LoVo (cell line): ENCODE measurements around the gene VAV2.

Experiments used
- DNase-seq: peaks from one replicate; pipeline ENCODE4 v3.0.0-alpha.2; 2016; ENCODE audit warnings: low spot score

The VAV2 gene

DNA sequence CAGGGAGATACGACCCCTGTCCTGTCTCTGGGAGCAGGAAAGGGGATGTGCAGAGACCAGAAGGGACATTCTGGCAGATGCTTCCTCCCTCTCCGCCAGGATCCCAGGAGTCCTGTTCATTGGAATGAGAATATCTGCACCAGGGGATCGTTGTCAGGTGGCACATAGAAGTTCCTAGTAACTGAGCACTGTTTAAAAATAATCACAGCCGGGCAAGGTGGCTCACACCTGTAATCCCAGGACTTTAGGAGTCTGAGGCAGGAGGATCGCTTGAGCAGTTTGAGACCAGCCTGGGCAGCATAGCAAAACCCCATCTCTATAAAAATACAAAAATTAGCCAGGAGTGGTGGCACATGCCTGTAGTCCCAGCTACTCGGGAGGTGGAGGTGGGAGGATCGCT is 266.2 kb downstream of the VAV2 start:
- DNase-seq: no peak

DNA sequence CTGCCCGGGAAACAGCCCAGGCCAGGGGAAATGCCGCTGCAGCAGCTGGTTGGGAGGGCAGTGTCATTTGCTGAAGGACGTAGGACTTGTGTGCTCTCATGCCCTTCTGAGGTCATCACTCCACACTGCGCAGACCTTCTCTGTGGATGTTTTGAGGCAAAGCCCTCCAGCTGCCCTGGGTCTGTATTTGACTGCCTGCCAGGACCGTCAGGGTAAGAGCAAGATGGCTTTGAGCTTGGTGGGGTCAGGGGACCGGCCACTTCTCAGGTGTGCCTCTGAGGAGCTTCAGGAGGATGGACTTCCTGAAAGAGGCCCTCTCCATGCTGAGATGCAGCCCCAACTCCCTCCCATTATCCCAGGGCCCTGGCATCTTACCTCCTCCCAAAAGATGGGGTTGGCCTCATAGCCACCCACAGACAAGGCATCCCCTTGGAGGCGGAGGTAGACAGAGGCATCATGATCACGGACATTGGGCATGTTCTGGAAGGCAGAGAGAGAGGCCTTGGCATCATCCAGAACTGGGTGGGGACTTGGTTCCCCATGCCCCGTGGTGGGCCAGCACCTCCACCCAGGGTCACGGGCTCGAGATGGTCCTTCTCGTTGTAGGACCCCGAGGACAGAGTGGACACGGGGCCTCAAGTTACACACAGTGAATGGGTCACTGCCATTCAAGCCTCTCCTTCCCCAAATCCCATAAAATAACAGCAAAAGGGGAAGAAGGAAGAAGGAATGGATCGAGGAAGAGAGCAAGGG is 273.4 kb downstream of the VAV2 start:
- no peak for DNase-seq

- DNase-seq: no peak
These were observed 274.8 kb downstream of the VAV2 start for GRCh38 chr9:133717113-133718031.

GRCh38 chr9:133716564-133717112 is 275.5 kb downstream of the VAV2 start:
- DNase-seq: no peak

DNA sequence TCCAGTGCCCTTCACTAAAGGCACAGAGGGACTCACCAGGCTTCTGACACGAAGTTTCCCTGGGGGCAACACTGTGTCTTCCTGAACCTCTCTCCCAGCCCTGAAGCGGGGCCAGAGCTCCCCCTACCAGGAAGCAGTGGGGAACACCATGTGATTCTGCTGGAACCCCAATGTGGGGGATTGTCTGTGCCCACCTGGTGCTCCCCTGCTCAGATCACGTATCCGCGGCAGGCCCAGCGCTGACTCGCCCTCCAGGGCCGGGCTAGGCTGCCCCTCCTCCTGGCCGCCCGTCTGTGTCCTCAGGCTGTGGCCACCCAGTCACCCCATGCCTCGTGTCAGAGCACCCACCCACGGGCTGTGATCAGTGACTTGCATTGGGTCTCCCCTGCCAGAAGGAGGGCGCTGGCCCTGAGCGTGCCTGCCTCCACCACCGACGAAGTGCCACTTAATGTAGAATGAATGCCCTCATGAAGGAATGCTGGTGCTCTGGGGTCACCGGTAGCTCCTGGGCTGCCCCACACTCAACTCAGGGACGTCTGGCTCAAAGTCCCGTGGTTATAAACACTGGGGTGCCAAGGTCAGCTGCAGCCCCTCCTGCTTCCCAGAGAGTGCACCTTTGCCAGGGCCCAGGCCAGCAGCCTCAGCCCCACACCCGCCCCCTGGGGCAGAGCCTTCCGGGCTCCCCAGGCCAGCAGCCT is 276.1 kb downstream of the VAV2 start:
- DNase-seq: no peak

GRCh38 chr9:133715295-133715865 is 276.7 kb downstream of the VAV2 start:
- DNase-seq: no peak

DNA sequence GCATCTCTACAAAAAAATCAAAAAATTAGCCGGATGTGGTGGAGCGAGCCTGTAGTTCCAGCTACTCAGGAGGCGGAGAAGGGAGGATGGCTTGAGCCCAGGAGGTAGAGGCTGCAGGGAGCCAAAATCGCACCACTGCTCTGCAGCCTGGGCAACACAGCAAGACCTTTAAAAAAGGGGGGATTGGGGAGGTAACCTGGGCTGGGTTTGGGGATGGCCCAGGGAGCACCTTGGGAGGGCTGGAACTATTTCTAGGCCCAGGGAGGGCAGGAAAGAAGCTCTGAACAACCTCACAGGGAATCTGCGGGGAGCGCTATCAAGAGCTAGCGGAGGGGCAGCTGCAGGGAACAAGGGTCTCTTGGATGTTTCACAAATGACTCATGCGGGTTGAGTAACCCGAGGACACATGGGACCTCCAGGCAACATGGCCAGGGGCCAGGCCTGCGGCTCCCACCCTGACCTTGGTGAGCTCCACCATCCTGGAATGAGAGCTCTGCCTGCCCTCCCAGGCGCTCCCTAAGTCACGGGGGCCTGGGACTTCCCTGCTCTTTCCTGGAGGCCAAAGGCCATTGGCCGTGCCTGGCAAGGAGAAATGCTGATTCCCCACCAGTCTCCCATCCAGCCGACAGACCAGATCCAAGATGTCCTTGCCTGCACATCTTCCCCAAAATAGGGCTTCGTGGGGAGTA is 277.4 kb downstream of the VAV2 start:
- DNase-seq: no peak

DNA sequence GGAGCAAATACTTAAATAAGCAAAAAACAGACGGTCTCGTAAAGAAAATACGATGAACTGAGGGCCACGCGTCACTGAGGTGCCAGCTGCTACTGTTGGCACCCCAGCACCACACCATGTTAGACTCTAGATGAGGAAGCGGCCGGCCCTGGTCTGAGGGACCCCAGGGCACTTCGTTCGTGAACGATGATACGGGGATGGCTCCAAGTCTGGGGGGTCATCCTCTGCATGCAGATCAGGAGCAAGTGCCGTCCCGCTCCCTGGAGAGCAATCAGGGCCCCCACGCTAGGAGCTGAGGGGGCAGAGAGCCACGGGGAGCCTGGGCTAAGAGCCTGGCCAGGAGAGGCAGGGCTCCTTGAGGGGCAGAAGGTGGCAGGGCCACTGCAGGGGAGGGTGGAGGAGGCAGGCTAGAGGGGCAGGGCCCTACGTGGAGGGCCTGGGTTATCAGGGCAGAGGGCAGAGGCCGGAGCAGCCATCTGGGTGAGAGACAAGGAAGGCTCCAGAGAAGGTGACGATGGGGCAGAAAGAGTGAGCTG is 278.1 kb downstream of the VAV2 start:
- no peak for DNase-seq

DNA sequence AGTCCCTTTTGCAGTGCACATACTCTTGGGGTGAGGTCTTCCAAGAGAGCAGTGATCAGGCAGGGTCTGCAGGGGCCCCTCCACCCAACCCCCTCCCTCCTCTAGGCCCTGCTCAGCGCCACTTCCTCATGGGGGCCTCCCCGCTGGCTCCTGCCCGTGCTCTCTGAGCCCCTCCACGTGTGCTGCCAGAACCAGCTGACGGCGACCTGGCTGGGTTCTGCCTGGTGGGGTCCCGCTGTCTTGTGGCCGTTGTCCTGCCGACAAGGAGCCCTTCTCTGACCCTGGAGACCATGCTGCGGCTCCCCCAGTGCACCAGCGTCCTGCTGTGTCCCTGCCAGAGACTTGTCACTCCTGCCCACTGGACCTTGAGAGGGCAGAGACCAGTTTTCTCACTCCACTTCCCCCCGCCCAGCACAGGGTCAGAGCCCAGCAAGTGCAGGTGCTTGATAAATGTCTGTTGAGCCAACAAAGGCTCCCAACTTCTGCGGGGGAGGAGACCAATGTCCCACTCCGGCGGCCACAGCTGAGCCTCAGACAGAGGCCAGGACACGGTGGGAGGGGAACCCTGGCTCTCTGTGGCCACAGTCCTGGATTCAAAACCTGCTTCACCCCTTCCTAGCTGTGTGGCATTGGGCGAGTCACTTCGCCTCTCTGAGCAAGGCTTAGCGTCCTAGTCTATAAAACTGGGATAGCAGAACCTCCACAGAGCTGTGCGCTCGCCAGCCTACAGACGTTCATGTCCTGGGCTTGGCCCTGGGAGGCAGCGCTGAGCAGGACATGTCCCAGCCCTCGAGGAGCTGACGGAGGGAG is 278.8 kb downstream of the VAV2 start:
- DNase-seq: no peak

DNA sequence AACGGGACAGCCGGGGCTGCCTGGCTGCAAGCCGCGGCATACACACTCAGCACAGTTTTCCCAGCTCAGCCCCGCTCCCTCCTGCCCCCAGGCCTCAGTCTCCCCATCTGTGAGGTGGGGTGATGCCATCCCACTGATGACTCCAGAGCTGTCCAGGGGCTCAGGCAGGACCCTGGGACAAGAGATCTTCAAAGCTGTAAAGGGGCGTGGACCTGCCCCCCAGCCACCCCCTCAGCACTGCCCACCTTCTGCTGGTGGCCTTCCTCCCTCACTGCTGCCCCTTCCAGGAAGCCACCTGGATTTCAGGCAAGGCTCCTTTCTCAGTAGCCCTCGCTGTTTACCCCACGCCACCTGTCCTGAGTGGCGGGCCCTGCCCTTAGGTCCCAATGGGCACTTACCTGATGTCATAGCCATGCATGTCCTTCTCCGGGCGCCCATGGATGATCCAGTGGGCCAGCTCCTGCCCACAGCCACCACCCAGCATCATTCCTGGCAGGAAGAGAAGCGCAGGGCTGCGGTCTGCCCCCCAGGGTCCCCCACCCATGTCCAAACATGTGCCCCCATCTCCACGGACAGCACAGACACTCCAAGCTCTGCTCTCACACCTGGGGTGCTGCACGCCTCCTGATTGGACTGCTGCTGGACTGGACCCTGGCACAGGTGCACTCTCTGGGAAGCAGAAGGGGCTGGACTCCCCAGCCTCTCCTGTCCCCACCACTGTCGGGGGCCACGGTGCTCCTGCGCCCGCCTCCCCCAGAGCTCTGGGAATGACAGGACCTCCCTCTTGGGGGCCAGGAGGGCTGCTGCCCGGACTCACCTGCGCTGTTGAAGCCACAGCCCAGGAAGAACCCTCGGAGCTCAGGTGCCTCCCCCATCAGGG is 279.7 kb downstream of the VAV2 start:
- no peak for DNase-seq
